Measurements from ENCODE around the gene ADAMTS12.

- no peak for TF ChIP-seq TAF1 (IDR thresholded peaks at IDR 0.05; ENCODE audit: low read depth)
- no peak for TF ChIP-seq CTCF (IDR thresholded peaks at IDR 0.05; ENCODE audit: poor library complexity, severe bottlenecking)
- no peak for TF ChIP-seq POLR2AphosphoS5 (IDR thresholded peaks at IDR 0.05)
- no peak for TF ChIP-seq EZH2 (IDR thresholded peaks at IDR 0.05; ENCODE audit: borderline replicate concordance, insufficient read depth, low read length, poor library complexity, severe bottlenecking)
- no peak for TF ChIP-seq EP300 (conservative IDR thresholded peaks at IDR 0.05; ENCODE audit: poor library complexity, severe bottlenecking)
- no peak for TF ChIP-seq MXI1 (conservative IDR thresholded peaks at IDR 0.05; ENCODE audit: poor library complexity, severe bottlenecking)
- no peak for TF ChIP-seq RAD21 (conservative IDR thresholded peaks at IDR 0.05)
These were observed 83.1 kb downstream of the ADAMTS12 start for GRCh38 chr5:33808699-33809098.

Data from neural cell (in vitro differentiated cells).